ENCODE data around the gene PRRC2B.

The PRRC2B gene

GRCh38 chr9:131476777-131477345 is 83.0 kb downstream of the PRRC2B start:
- no peak for DNase-seq (ENCODE audit: low read depth)
- TF ChIP-seq CTCF (conservative IDR thresholded peaks at IDR 0.05; ENCODE audit: low read length): no peak
- H3K4me3 ChIP-seq (ENCODE audit: low read length): no peak overlapping the region

GRCh38 chr9:131477367-131477766 is 83.5 kb downstream of the PRRC2B start:
- DNase-seq (ENCODE audit: low read depth): no peak
- no peak for TF ChIP-seq CTCF (conservative IDR thresholded peaks at IDR 0.05; ENCODE audit: low read length)
- no peak overlapping the region for H3K4me3 ChIP-seq (ENCODE audit: low read length)

DNA sequence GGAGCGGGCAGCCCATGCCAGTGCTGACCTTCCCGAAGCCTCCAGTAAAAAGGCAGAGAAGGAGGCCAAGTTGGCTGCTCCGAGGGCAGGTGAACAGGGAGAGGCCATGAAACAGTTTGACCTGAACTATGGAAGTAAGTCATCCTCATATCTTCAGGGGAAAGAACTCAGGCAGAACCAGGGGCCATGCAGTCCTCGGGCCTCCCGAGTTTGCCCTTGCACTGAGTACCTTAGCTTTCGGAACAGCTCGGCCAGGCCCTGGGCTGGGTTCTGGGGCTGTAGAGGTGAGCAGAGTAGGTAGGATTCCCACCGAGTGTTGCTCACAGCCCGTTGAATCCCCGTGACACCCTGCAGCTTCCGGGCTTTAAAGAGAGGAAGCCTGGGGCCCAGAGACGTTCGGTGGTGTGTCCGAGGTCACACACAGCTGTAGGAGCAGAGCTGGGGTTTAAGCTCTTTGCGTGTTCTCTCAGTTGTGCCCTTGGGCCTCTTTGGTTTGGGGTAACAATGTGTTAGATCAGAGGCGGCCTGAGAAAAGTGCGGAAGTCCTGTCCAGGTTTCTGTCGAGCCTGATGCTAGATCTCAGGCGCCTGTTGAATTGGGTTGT is 84.0 kb downstream of the PRRC2B start:
- no peak for DNase-seq (ENCODE audit: low read depth)
- no peak overlapping the region for H3K4me3 ChIP-seq (ENCODE audit: low read length)
- TF ChIP-seq CTCF (conservative IDR thresholded peaks at IDR 0.05; ENCODE audit: low read length): no peak

DNA sequence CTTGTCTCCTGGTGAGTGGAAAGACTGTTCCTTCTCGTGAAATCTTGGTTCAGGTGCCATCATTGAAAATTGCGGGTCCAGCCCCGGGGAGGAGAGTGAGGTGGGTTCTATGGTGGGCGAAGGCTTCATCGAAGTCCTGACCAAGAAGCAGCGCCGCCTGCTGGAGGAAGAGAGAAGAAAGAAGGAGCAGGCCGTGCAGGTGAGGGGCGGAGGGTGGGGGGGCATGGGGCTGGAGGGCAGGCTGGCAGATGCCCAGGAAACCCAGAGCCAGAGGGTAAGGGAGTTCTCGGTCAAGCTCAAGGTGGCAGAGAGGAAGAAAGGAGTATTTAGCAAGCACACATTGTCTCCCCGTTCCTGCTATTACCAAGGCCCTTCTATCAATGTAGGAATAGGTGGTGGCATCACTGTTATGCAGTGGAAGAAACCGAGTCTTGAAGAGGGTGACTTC is 84.6 kb downstream of the PRRC2B start:
- DNase-seq (ENCODE audit: low read depth): peak; percentile 17
- H3K4me3 ChIP-seq (ENCODE audit: low read length): no peak overlapping the region

DNA sequence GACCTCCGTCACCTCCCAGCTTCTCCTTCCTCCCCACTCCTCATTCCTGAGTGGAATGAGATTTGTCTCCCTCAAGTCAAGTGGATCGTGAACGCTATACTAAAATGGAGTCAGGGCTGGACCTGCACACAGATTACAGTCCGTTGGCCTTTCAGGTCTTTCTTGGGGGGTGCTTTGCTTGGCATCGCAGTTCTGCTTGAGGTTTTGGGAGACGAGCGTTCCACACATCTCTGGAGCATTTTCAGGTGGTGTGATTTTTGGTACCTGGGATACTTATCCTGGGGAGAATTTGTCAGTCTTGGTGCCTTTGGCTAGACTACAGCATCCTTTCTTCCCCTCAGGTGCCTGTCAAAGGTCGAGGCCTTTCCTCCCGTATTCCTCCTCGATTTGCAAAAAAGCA is 85.0 kb downstream of the PRRC2B start:
- no peak overlapping the region for H3K4me3 ChIP-seq (ENCODE audit: low read length)
- no peak for DNase-seq (ENCODE audit: low read depth)
- no peak for TF ChIP-seq CTCF (conservative IDR thresholded peaks at IDR 0.05; ENCODE audit: low read length)

More for the DNA sequence above, 84.6 kb downstream of the PRRC2B start:
- peak; percentile 51 for TF ChIP-seq CTCF (conservative IDR thresholded peaks at IDR 0.05; ENCODE audit: low read length)

GRCh38 chr9:131480258-131480657 is 86.4 kb downstream of the PRRC2B start:
- TF ChIP-seq CTCF (conservative IDR thresholded peaks at IDR 0.05; ENCODE audit: low read length): no peak
- DNase-seq (ENCODE audit: low read depth): no peak
- no peak overlapping the region for H3K4me3 ChIP-seq (ENCODE audit: low read length)

Measured in AG10803 (cell line).